Neural progenitor cell (in vitro differentiated cells): ENCODE data around the gene SMAP2.
"Not testable (repeated sequence)": the region's sequence is repeated elsewhere in the genome, so short reads cannot be mapped to it uniquely, and the experiment has no call there.

Experiments
- CTCF ChIP-seq: fragments of 200-600 bp; sonication (generic); IDR thresholded peaks from 2 replicates; pipeline ENCODE4 v1.5.1; 2017; ENCODE audit warnings: antibody characterized with exemption, mild to moderate bottlenecking
- EZH2 ChIP-seq: fragments of 200-600 bp; sonication (generic); IDR thresholded peaks from 2 replicates; pipeline ENCODE4 v1.6.1; 2017; ENCODE audit warnings: antibody characterized with exemption, mild to moderate bottlenecking, moderate library complexity
- EZH2phosphoT487 ChIP-seq: fragments of 200-600 bp; sonication (generic); IDR thresholded peaks from 2 replicates; pipeline ENCODE4 v1.6.1; 2017; ENCODE audit warnings: antibody characterized with exemption

DNA sequence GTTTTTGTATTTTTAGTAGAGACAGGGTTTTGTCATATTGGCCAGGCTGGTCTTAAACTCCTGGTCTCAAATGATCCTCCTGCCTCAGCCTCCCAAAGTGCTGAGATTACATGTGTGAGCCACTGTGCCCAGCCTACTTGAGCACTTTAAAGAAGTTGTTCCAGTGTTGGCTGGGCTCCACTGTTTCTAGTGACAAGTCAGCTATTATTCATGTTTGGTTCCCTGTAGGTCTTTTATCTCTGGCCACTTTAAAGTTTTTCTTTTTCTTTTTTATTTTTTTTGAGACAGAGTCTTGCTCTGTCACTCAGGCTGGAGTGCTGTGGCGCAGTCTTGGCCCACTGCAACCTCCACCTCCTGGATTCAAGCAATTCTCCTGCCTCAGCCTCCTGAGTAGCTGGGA lies 42.1 kb upstream of the SMAP2 start:
- TF ChIP-seq CTCF, EZH2phosphoT487, EZH2: not testable (repeated sequence)
